Measurements from ENCODE around the gene ACVR2B.
"Not testable (repeated sequence)": the region's sequence is repeated elsewhere in the genome, so short reads cannot be mapped to it uniquely, and the experiment has no call there.

GRCh38 chr3:38443205-38443604 is 10.5 kb upstream of the ACVR2B start:
- not testable (repeated sequence) for TF ChIP-seq CTCF, POLR2A, EP300, POLR2AphosphoS5 (IDR thresholded peaks at IDR 0.05)

All from stomach (tissue), 4 donors.